ENCODE data around the gene SUSD2. TPM values are rescaled to one million over a fixed set of nuclear protein-coding genes. Genes with fewer than 3 reads are reported as not detected.
"Not testable (repeated sequence)": the region's sequence is repeated elsewhere in the genome, so short reads cannot be mapped to it uniquely, and the experiment has no call there.

Gene SUSD2
- total and polyA plus RNA-seq, 2 of the 8 experiments (the other 6 are each of a cell fraction or from before 2014, with no cell fraction given), result 2.0 to 4.8 TPM

DNA sequence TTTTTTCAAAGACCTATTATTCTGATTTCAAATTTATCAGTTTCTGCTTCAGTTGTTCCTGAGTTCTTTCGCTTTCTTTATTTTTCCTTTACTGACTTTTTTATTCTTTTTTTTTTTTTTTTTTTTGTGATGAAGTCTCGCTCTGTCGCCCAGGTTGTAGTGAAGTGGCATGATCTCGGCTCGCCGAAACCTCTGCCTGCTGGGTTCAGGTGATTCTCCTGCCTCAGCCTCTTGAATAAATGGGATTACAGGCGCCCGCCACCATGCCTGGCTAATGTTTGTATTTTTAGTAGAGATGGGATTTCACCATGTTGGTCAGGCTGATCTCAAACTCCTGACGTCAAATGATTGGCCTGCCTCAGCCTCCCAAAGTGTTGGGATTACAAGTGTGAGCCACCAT is 31.8 kb downstream of the SUSD2 start:
- H4K20me1 ChIP-seq (replicated peaks in 1 of 2; ENCODE audit: control insufficient read depth in 1 of 2, insufficient read depth in 2 of 2, low read length in 2 of 2); H2BK15ac ChIP-seq (ENCODE audit: low read length); H3K56ac ChIP-seq (replicated peaks; ENCODE audit: insufficient read length, low read depth, low read length); DNase-seq (ENCODE audit: low read depth in 1 of 2, low spot score in 2 of 2); POLR2A ChIA-PET (ENCODE audit: partially characterized antibody); H3K23ac ChIP-seq (ENCODE audit: insufficient read length); H2BK20ac ChIP-seq (ENCODE audit: low read length); H3K36me3 ChIP-seq (ENCODE audit: control insufficient read depth in 2 of 4, insufficient read depth in 4 of 4, low read length in 3 of 4); H3K27ac ChIP-seq (ENCODE audit: low read depth, low read length); H3K23me2 ChIP-seq (ENCODE audit: low read depth, low read length); H3K9me3 ChIP-seq (ENCODE audit: insufficient read depth in 2 of 2, low read depth in 1 of 2, low read length in 1 of 2); H2AK5ac ChIP-seq (ENCODE audit: low read depth, low read length); H3K9ac ChIP-seq (replicated peaks in 1 of 4; ENCODE audit: extremely low read depth in 1 of 4, low read depth in 3 of 4, low read length in 3 of 4); H3K4ac ChIP-seq (replicated peaks; ENCODE audit: insufficient read length, low read depth, low read length); H2BK5ac ChIP-seq (ENCODE audit: low read depth, low read length); H2BK120ac ChIP-seq (replicated peaks; ENCODE audit: low read depth, low read length); H3K4me3 ChIP-seq (ENCODE audit: extremely low read depth in 1 of 4, insufficient read depth in 2 of 4, low read depth in 3 of 4, low read length in 4 of 4); H3K4me1 ChIP-seq (replicated peaks in 1 of 4; ENCODE audit: control insufficient read depth in 3 of 4, insufficient read depth in 4 of 4, low read length in 3 of 4); H4K8ac ChIP-seq (ENCODE audit: extremely low read depth, insufficient read depth, low read length); H3K18ac ChIP-seq (ENCODE audit: extremely low read depth, low read length); H3K4me2 ChIP-seq (ENCODE audit: insufficient read depth in 1 of 2, low read depth in 2 of 2, low read length in 2 of 2); FAIRE-seq; H2AFZ ChIP-seq (ENCODE audit: low read length); H3K27me3 ChIP-seq (replicated peaks in 1 of 4; ENCODE audit: control insufficient read depth in 3 of 4, extremely low read depth in 1 of 4, insufficient read depth in 3 of 4, low read length in 3 of 4); H4K5ac ChIP-seq (ENCODE audit: insufficient read length, low read depth, low read length); H3K79me2 ChIP-seq (ENCODE audit: control insufficient read depth in 1 of 2, insufficient read depth in 2 of 2, low read length in 2 of 2); H2BK12ac ChIP-seq (ENCODE audit: low read depth, low read length); H3K79me1 ChIP-seq (ENCODE audit: low read depth, low read length); H4K91ac ChIP-seq (replicated peaks; ENCODE audit: insufficient read length, low read length); H3K14ac ChIP-seq (ENCODE audit: insufficient read length): not testable (repeated sequence)
- CTCF ChIA-PET (ENCODE audit: partially characterized antibody), result interaction anchor here (1.3 to 4.1 kb wide), 2 partner anchors 16 to 23 kb away, joined by 5 to 27 read pairs; no protein-coding TSS in a partner anchor
- WGBS, 2 experiments (ENCODE audit: extremely low coverage in 1 of 2, insufficient coverage in 1 of 2, insufficient read length in 1 of 2, insufficient replicate concordance in 2 of 2, low coverage in 1 of 2, low lambda C conversion rate in 2 of 2, missing lambda C conversion rate in 1 of 2), result 89% methylated on average over 8 of the region's 9 CpGs; no CpG with 5 or more reads in 1 of the 2 experiments
